GM21390 (cell line): ENCODE measurements around the gene MRAS.
"Not testable (repeated sequence)": the region's sequence is repeated elsewhere in the genome, so short reads cannot be mapped to it uniquely, and the experiment has no call there.

Experiments
- ATAC-seq: cut with Tn5 transposase; IDR thresholded peaks from one replicate; pipeline ENCODE4 v1.9.1; 2021; ENCODE audit not compliant: unreplicated experiment

The MRAS gene

GRCh38 chr3:138366006-138366759 is 17.8 kb downstream of the MRAS start:
- no peak for ATAC-seq

GRCh38 chr3:138367326-138367850 is 19.0 kb downstream of the MRAS start:
- no peak for ATAC-seq

- ATAC-seq = no peak
These were observed 19.5 kb downstream of the MRAS start for GRCh38 chr3:138367911-138368310.

- ATAC-seq = no peak
These were observed 20.9 kb downstream of the MRAS start for GRCh38 chr3:138369151-138369900.

- ATAC-seq = no peak
These were observed 21.9 kb downstream of the MRAS start for GRCh38 chr3:138370321-138370720.

- ATAC-seq = peak; percentile 99
These were observed 22.9 kb downstream of the MRAS start for GRCh38 chr3:138371070-138371965.

- ATAC-seq = no peak
These were observed 24.8 kb downstream of the MRAS start for GRCh38 chr3:138373087-138373735.

- no peak for ATAC-seq
These were observed 25.3 kb downstream of the MRAS start for GRCh38 chr3:138373736-138374094.

- no peak for ATAC-seq
These were observed 26.3 kb downstream of the MRAS start for GRCh38 chr3:138374573-138375134.

- ATAC-seq = no peak
These were observed 27.1 kb downstream of the MRAS start for GRCh38 chr3:138375447-138375846.

GRCh38 chr3:138376663-138377062 is 28.3 kb downstream of the MRAS start:
- no peak for ATAC-seq

- not testable (repeated sequence) for ATAC-seq
These were observed 28.8 kb downstream of the MRAS start for GRCh38 chr3:138377212-138377611.

GRCh38 chr3:138377804-138378203 is 29.4 kb downstream of the MRAS start:
- no peak for ATAC-seq

GRCh38 chr3:138378331-138378730 is 30.0 kb downstream of the MRAS start:
- ATAC-seq = no peak

GRCh38 chr3:138378990-138379389 is 30.6 kb downstream of the MRAS start:
- no peak for ATAC-seq

GRCh38 chr3:138381413-138381901 is 33.1 kb downstream of the MRAS start:
- ATAC-seq = no peak

- no peak for ATAC-seq
These were observed 33.8 kb downstream of the MRAS start for GRCh38 chr3:138381950-138382715.

GRCh38 chr3:138383715-138384465 is 35.5 kb downstream of the MRAS start:
- ATAC-seq = no peak

GRCh38 chr3:138384531-138384930 is 36.2 kb downstream of the MRAS start:
- ATAC-seq = no peak
